HG02678 (cell line): ENCODE data around the gene PML.
"Not testable (repeated sequence)": the region's sequence is repeated elsewhere in the genome, so short reads cannot be mapped to it uniquely, and the experiment has no call there.

Experiments used
- ATAC-seq: cut with Tn5 transposase; IDR thresholded peaks from one replicate; pipeline ENCODE4 v1.9.1; 2021; ENCODE audit warnings: mild to moderate bottlenecking, moderate library complexity; ENCODE audit not compliant: unreplicated experiment

PML gene

DNA sequence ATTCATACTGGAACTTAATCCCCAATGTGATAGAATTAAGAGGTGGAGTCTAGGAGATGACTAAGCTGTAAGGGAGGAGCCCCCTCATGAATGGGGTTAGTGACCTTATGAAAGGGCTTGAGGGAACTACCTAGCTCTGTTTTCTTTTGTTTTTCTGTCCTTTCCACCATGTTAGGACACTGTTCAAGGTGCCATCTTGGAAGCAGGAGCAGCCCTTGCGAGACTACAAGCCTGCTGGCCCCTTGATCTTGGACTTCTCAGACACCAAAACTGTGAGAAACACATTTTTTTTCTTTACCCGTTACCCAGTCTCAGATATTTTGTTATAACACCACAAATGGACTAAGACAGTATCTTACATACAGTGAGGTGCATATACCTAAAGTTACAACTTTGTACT lies 61.3 kb downstream of the PML start:
- ATAC-seq = no peak

GRCh38 chr15:74056330-74056729 lies 61.8 kb downstream of the PML start:
- not testable (repeated sequence) for ATAC-seq

DNA sequence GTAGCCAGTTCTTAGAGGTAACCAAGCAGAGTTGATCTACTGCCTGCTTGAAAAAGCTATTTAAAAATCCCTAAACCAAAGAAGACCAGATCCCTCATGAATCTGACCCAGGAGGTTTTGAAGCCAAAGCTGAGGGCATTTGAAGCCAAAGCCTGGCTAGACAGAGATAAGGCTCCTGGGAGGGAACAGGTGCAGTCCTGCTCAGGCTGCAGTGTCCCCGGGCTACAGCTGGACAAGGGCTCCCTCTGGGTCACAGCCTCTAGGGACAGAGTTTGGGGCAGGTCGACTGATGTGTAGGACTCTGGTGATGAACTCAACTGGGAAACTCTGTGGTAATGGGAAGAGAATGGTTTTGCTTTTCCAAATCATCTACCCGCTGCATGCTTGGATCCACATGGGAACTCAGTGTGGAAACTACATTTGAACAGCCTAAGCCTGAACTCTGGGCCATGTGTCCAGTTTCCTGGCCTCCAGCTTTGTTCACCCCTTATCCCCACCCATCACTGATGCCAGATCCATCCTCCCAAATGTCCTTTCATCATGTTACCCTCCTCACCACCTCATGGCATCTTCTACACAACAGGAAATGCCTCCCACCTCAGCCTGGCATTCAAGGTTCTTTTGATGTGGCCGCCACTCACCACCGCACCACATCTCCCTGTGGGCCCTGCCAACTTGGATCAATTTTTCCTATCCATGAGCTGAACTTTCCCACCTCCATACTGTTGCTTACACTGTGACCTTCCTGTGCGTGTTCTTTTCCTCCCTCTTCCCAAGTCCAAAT lies 64.7 kb downstream of the PML start:
- ATAC-seq = not testable (repeated sequence)

GRCh38 chr15:74060251-74060650 lies 65.7 kb downstream of the PML start:
- no peak for ATAC-seq

DNA sequence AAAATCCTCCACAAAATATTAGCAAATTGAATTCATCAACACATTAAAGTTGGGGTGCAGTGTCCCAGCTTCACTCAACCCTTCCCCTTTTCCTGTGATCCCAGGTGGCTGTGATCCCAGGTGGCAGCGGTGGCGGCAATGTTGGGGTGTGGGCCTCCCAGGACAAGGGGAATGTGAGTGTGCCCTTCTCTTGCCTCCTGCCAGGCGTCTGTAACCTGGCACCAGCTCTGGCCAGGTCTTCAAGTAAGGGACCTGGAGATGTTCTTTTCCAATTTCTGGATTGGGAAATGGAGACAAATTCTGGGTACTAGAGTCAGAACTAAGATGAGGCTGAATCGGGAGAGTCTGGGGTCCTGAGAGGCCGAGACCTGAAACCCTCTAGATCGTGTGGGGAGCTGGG lies 67.7 kb downstream of the PML start:
- ATAC-seq = no peak

DNA sequence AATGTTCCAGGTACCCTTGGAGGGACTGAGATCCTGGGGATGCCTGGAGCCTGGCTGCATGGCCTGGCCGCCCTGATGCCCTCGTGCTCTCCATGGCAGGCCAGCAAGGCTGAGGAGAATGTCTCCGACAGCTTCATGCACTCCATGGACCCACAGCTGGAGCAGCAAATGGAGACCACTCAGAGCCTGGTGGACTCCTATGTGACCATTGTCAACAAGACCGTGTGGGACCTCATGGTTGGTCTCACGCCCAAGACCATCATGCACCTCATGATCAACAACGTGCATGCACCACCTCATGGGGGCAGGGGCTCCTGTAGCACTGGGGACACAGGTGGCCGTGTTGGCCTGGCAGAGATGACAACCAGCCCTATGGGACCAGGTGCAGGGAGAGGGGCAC lies 68.2 kb downstream of the PML start:
- ATAC-seq = no peak

- not testable (repeated sequence) for ATAC-seq
Measured at GRCh38 chr15:74063425-74064146, 69.1 kb downstream of the PML start.

DNA sequence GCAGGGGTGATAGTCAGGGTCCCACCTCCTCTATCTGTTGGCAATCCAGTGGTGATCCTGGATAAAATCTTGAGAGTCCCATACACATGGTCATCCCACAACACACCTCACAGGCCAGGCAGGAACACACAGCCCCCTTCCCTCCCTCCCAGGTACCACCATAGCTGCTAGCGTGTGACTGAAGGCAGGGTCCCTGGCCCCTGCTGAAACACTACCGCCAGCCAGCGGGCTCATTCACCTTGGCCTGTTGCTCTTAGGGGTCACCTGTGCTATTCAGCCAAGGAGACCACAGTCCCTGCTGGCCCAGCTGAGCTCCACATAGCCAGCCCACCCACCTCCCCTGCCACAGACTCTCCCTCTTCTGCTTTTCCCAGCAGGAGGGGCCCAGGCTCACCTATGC lies 69.7 kb downstream of the PML start:
- not testable (repeated sequence) for ATAC-seq

DNA sequence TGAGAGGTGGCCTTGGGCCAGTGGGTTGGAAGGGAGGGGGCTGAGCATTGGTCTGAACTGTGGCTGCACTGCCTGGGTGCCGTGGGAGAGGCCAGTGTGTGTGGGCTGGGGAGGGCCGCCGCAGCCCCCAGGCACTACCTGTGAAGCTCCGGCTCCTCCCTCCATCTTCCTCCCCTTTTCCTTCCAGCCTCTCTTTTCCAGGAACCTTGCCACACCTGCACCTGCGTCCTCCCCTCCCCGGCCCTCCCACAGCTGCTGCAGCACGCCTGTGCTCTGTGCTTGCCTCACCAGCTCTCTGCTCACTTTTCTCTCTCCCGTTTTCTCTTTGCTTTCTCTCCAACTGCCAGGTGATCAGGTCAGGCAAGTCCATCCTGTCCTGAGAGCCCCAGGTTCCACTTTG lies 70.3 kb downstream of the PML start:
- ATAC-seq = not testable (repeated sequence)

GRCh38 chr15:74065684-74066411 lies 71.3 kb downstream of the PML start:
- ATAC-seq = not testable (repeated sequence)

DNA sequence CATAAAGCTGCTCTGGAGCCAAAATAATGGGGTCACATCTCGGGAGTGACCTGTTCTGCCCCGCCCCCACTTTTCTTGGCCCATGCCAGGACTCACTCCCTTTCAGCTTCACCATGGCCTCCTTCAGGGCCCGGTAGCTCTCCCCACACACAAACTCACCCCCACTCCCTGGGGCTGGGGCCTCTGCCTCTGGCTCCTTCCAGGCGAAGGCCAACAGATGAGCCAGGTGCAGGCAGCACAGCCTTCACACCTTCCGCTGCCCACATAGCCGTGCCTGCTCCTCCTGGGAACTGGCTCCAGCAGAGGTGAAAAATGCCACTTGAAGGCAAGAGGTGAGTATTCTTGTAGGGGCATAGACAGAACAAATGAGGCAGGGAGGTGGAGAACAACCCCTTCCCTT lies 77.1 kb downstream of the PML start:
- not testable (repeated sequence) for ATAC-seq

DNA sequence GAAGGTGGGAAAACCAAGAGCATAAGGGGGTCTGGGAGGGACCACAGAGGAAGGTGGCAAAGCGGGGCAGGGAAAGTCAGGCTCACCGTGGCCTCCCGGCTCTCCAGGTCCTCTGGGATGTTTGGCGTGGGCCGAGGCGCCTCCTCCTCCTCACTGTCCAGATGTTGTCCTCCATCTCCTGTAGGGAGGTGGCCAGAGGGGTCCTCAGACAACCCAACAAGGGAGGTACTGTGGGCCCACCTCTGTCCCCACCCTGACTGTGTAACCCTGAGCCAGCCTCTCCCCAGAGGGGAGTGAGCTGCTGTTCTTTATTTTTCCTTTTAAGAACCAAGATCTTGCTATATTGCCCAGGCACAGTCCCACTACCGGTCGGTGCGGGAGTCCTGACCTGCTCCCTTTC lies 77.6 kb downstream of the PML start:
- ATAC-seq = not testable (repeated sequence)

DNA sequence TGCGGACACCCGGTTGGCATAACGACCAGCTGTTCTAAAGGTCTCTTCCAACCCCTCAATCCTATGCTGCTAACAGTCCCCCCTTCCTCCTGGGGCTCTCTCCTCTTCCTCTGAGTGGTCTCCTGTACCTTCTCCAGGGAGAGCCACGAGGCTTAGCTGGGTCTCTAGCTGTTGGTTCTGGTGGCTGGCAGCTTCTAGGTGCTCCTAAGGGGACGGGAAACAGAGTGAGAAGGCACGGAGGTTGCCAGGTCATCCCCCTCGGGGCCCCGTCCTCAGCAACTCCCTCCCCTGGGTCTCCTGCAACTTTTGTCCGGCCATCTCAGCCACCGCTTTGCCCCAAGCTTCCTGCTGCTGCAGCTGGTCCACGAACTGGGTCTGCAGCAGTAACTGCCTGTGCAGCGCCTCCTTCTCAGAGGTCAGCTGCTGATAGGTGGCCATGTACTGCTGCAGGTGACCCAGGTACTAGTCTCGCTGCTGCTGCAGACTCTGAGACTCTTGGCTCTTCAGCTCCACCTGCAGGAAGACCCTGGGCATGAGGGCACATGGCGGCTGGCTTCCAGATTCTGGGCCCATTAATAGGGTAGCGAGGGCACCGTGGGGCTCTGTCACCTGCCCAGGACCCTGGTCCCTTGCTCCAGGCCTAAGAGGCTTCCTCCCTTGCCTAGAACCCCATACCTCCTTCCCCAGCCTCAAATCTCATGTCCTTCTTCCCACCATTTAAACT lies 78.3 kb downstream of the PML start:
- not testable (repeated sequence) for ATAC-seq

DNA sequence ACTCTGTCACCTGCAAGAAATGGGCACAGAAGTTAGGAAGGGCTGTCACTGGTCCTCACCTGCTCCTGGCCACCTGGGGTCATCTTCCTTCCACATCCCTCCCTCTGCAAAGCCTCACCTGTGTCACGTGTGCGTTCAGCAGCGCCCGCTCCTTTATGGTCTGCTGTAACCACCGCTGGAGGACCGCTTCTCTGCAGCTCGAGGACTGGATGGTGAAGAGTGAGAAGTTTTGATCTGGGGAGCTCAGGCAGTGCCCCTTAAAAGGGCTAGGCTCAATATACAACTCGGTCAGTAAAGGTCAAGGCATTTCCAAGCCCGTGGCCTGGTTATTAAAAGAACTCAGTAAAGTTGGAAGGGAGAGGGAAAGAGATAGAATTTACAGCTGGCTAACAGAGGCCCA lies 81.3 kb downstream of the PML start:
- ATAC-seq = not testable (repeated sequence)

GRCh38 chr15:74082450-74082849 lies 87.9 kb downstream of the PML start, which contains the start of gene GOLGA6A:
TSS of gene GOLGA6A (minus strand) at chr15:74082550. CDS start at chr15:74082509, 41 bp downstream.
- ATAC-seq = not testable (repeated sequence)

- ATAC-seq = not testable (repeated sequence)
Measured at GRCh38 chr15:74094567-74094966, 100.1 kb downstream of the PML start.

GRCh38 chr15:74095610-74096009 lies 101.1 kb downstream of the PML start:
- ATAC-seq = not testable (repeated sequence)

GRCh38 chr15:74096753-74097474 lies 102.4 kb downstream of the PML start:
- ATAC-seq = not testable (repeated sequence)
